Stimulated activated CD4-positive, alpha-beta T cell treated with anti-CD3 and anti-CD28 coated beads, Interleukin-15, amount 100 ng/mL, for 24 hours (primary cell): Measurements from ENCODE around the gene PLPP3.

ENCODE experiments used
- DNase-seq: peaks from one replicate; pipeline ENCODE4 v3.0.0-alpha.2; 2020

Gene PLPP3

GRCh38 chr1:56545711-56546110 is 33.7 kb downstream of the PLPP3 start:
- DNase-seq: no peak

- no peak for DNase-seq
These were observed 35.4 kb downstream of the PLPP3 start for GRCh38 chr1:56543783-56544612.

DNA sequence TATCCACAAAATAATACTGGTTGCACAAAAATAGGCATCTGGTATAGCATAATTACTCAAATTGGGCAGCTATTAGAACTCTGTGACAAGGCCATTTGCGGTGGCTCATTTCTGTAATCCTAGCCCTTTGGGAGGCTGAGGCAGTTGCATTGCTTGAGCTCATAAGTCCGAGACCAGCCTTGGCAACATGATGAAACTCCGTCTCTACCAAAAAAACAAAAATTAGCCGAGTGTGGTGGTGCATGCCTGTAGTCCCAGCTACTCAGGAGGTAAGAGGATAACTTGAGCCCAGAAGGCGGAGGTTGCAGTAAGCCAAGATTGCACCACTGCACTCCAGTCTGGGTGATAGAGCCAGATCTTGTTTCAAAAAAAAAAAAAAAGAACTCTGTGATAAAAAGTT is 36.7 kb downstream of the PLPP3 start:
- no peak for DNase-seq

- DNase-seq: no peak
These were observed 38.0 kb downstream of the PLPP3 start for GRCh38 chr1:56541408-56541807.

- no peak for DNase-seq
These were observed 38.9 kb downstream of the PLPP3 start for GRCh38 chr1:56540467-56540866.

DNA sequence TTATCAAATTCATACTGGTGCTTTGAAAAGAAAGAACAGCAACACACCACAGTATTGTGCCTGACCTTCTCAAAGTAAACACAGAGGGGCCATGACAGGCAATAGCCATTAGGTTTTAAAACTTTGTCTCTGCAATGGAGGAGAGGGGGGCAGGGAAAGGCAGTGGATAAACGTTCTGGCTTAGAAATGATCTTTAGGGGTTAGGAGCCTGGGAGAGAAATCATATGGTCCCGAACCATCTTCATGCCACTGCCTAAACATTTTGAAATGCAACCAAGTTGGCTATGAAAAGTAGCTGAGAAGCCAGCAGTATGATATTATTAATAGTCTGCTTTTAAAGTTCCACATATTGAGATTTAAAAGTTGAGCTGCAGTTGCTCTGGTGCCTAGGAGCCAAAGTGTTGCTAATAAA is 39.8 kb downstream of the PLPP3 start:
- no peak for DNase-seq

- no peak for DNase-seq
These were observed 40.8 kb downstream of the PLPP3 start for GRCh38 chr1:56538532-56538931.

DNA sequence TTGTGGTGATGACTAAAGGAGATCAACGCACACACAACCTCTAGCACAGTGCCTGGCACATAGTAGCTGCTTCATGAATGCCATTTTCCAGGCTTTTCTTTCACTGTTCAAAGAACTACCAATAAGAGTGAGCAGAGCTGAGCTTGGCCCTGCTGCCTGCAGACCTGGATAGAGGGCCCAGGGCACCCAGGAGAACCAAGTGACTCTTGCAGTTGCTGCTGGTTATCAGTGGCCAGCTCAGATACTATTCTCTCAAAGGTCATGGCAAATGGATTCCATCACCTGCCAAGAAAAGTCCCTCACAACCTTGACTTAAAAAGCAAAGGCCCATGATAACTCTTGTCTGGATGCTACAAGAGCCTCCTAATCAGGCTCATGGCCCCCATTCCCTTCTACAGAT is 41.7 kb downstream of the PLPP3 start:
- DNase-seq: no peak

GRCh38 chr1:56535939-56536338 is 43.4 kb downstream of the PLPP3 start:
- no peak for DNase-seq

- no peak for DNase-seq
These were observed 44.0 kb downstream of the PLPP3 start for GRCh38 chr1:56535362-56535761.

GRCh38 chr1:56534130-56534651 is 45.2 kb downstream of the PLPP3 start:
- DNase-seq: no peak

GRCh38 chr1:56533621-56534020 is 45.7 kb downstream of the PLPP3 start:
- no peak for DNase-seq

DNA sequence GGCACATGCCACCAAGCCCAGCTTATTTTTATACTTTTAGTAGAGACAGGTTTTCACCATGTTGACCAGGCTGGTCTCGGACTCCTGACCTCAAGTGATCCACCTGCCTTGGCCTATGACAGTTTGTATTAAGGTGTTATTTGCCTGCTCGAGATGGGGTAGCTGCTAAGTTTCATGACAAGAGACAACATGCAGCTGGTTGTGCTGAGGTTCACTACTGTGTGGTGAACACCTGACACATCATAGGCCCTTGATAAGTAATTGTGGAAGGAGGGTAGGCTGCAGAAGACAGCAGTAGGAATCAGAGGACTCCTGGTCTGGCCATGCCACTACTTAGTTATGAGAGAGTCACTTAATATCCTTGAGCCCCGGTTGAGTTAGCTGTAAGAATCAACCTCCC is 46.2 kb downstream of the PLPP3 start:
- DNase-seq: no peak

DNA sequence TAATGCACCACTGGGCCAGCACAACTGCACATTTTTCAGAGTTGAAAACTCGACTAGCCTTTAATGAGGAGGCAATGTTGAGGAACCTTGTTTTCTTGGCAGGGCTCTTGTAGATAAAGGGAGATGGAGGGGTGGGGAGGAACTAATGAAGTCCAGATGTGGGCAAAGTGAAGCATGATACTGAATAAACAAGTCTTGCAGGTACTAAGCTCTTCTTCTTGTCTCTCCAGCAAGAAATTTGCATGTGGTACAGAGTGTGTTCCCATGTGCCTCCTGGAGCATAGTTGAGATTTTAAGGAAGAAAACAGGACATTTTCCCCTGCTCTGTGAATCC is 47.0 kb downstream of the PLPP3 start:
- no peak for DNase-seq

DNA sequence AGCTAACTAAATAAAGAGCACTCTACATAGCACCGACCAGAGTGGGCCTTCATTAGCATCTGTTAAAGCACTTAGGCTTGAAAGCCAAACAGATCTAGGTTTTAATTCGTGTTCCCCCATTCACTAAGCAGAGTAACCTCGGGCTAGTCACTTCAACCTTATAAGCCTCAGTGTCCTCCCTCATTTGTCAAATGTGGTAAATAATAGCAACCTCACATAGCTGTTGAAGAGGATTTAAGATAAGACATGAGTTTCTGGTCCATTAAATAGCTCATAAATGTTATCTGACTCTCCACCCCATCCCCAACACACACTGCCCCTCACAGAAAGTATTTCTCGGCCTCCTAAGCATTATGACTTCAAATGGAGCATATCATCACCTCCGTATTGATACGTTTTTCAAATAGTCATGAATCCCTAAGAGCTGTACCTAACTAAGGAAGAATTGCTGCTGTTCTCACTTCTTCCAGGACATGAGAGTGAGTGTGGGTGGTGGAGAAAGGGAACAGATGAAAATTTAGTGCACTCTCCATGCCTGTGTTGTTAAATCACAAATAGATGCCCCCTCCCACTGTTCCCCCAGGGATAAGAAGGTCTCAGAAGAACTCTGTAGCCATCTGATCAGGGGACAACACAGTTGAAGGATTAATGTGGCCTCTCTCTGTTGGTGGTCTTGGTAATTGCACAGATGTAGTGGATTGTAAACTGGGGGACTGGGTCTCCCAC is 47.6 kb downstream of the PLPP3 start:
- no peak for DNase-seq

DNA sequence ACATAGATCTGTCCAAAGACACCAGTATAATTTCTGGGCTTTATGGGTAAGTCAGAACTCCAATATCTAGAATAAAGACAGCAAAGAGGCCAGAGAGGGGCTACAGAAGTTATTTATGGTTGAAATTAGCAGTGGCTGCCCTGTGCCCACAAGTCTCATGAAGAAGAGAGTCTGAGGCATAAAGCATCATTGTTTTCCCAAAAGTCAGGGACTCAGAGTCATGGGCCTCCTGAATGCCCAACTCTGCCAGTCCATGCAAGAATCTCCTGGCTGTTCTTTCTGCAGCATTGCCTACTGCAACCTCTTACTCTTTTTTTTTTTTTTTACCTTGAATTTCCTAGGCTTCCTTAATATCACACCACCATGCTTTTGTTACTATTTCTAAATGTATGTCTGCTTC is 49.6 kb downstream of the PLPP3 start:
- DNase-seq: no peak

- no peak for DNase-seq
These were observed 51.6 kb downstream of the PLPP3 start for GRCh38 chr1:56527548-56528302.

DNA sequence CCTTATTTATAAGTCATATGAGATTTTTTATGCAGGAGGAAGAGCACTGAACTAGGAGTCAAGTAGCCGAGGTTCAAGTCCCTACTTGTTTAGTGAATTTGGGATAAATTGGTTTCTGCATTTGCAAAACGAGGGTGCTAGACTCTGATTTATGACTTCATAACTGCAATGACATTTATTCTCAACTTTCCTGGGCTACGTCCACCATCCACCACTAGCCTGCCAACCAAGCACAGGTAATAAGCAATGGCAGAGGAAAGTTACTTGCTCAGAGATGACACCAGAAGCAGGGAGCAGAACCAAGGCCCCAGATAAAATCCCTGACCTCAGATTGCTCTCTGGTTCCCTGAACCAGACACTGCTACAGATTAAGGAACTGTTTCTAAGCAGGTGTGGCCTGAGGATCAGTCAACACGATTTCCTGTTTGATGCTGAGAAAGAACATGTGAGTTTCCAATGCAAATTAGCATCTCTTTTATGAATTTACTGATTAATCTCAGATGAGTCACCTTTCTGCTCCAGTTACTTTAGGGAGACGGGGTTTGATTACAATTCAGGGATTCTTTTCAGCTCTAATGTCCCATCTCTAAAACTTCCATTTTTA is 52.7 kb downstream of the PLPP3 start:
- DNase-seq: no peak

- no peak for DNase-seq
These were observed 53.8 kb downstream of the PLPP3 start for GRCh38 chr1:56525489-56526041.

DNA sequence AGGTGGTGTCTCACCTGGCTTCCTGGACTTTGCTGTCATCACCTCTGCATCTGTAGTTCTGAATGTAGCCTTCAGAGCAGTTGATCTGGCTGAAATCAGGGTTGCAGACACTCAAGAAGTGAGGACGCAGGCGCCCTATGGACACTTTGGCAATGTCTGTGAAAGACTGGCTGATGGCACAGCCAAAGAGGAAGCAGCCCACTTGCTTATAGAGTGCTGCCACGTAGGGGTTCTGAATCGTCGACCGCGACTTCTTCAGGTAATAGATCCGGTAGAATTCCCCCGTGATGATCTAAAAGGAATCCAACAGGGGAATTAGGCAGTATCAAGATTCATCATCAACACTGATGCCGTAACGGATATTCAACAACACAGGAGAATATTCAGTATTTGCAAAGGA is 55.1 kb downstream of the PLPP3 start:
- no peak for DNase-seq

GRCh38 chr1:56522680-56523079 is 56.7 kb downstream of the PLPP3 start:
- DNase-seq: no peak

GRCh38 chr1:56520016-56520601 is 59.3 kb downstream of the PLPP3 start:
- no peak for DNase-seq
